Measurements from ENCODE around the gene BABAM2. TPM values are rescaled to one million over a fixed set of nuclear protein-coding genes. Genes with fewer than 3 reads are reported as not detected.
"Not testable (repeated sequence)": the region's sequence is repeated elsewhere in the genome, so short reads cannot be mapped to it uniquely, and the experiment has no call there.

Gene BABAM2
- total RNA-seq, 4 donors from 2014 or later, result 33.2 to 70.3 (median 38.6) TPM

DNA sequence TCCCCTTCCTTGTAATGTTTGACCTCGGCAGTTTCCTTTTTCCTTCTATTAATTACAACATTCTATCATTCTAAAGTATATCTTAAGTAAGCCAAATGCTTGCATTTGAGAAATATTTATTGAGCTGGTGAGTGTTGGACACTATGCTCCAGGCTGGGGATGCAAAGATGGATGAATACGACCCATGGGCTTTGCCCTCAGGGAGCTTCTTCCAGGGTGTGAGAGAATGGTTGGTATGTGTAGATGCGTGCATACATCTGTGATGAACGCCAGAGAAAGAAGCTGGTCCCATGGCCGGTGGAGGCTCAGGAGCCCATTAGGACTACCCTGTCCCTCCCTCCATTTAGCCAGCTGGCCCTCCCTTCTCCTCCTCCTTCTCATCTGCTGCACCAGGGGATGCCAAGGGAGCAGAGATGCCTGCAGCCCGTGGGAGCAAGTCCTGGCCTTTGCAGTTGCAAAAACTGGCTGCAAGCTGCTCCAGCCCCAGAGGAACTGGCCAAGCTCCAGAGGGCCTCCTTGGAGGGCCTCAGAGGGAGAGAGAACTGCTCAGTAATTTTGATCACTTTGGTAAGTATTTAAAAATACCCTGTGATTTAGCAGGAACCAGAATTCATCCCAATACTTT lies 436.5 kb downstream of the BABAM2 start:
- Histone ChIP-seq H3K9me3 (no peaks in the 10 kb centered on the region), H3K27me3 (no peaks in the 10 kb centered on the region), H3K4me3 (replicated peaks in 1 of 3) (no peak overlapping the region), H3K27ac (no peak overlapping the region), H3K4me1 (peaks cover 0 to 3% of the 10 kb centered on the region in 2 donors), H3K36me3 (no peaks in the 10 kb centered on the region)
- 80 to 93% methylated on average over 6 of the region's 6 CpGs for WGBS, 2 donors
- TF ChIP-seq POLR2A (IDR thresholded peaks at IDR 0.05), result no peak
- TF ChIP-seq, protein P1, sequence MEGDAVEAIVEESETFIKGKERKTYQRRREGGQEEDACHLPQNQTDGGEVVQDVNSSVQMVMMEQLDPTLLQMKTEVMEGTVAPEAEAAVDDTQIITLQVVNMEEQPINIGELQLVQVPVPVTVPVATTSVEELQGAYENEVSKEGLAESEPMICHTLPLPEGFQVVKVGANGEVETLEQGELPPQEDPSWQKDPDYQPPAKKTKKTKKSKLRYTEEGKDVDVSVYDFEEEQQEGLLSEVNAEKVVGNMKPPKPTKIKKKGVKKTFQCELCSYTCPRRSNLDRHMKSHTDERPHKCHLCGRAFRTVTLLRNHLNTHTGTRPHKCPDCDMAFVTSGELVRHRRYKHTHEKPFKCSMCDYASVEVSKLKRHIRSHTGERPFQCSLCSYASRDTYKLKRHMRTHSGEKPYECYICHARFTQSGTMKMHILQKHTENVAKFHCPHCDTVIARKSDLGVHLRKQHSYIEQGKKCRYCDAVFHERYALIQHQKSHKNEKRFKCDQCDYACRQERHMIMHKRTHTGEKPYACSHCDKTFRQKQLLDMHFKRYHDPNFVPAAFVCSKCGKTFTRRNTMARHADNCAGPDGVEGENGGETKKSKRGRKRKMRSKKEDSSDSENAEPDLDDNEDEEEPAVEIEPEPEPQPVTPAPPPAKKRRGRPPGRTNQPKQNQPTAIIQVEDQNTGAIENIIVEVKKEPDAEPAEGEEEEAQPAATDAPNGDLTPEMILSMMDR (IDR thresholded peaks at IDR 0.05), result no peak
- DNase-seq, result no peak
- intact Hi-C loops (cut with DNase I), result no loop called here

DNA sequence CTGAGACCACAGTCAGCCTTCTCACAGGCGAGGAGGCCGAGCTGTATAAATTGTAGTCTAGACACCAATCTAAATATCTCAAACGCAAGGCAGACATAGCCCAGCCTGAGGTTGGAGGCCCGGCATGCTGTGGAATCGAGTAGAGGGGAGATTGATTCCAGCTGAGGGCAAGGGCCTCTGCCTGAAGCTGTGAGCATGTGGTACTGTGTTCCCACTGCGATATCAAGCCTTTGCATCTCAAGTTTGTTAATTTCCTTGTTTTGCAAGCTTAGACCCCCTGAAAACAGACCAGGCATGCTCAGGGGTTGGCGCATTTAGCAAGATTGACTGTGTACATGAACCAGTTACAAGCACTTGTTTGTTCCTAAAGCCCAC lies 437.0 kb downstream of the BABAM2 start:
- intact Hi-C loops (cut with DNase I), result no loop called here
- Histone ChIP-seq H3K4me1 (no peaks in the 10 kb centered on the region), H3K27me3 (no peaks in the 10 kb centered on the region), H3K4me3 (replicated peaks in 1 of 3) (no peak overlapping the region), H3K36me3 (no peaks in the 10 kb centered on the region), H3K27ac (no peak overlapping the region), H3K9me3 (no peaks in the 10 kb centered on the region)
- TF ChIP-seq, protein P1 (IDR thresholded peaks at IDR 0.05), result no peak
- TF ChIP-seq POLR2A (IDR thresholded peaks at IDR 0.05), result no peak
- 87 to 93% methylated on average over 7 of the region's 7 CpGs for WGBS, 2 donors
- no peak for DNase-seq

DNA sequence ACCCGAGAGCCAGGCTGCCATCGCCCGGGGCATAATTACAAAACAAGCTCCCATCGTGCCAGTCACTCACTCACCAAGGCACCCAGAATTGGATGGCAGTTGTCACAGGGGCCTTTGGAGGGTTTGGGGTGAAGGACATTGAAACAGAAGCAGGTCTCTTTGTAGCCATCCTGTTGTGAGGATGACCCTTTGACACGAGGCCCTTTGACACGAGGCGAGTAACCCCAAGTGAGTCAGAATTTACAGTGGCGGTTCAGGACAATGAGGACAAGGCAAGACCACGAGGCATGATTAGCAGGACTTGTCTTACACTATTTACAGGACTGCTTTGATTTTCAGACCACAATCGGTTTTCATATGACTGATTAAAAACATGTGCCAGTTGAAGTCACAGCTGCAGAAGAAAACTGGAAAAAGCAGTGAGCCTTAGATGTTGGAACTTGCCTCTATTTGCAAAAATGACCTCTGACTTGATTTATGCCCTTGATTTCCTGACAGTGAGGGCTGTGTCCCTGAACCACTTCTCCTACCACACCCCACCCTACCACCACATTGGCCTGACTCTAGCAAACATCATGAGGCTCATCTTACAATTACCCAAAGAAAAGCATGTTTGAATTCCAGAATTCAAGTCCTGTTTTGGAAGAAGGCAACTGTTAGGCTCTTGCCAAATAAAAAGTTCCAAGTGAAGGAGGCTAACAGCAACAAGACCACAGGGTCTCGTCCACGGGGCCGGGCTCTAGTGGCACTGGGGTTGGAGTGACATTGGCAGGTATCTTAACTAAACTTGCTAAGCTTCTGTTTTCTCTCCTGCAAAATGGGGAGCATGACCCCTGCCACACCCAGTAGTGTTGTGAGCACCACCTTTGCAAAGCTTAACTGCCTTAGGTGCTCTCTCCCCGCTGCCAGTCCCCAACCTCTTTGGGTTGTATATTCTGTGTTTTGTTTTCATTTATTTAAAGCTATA lies 437.7 kb downstream of the BABAM2 start:
- no peak for TF ChIP-seq POLR2A (IDR thresholded peaks at IDR 0.05)
- TF ChIP-seq, protein P1 (IDR thresholded peaks at IDR 0.05), result no peak
- H3K4me1 ChIP-seq, result no peaks in the 10 kb centered on the region
- no peaks in the 10 kb centered on the region for H3K27me3 ChIP-seq
- H3K4me3 ChIP-seq (replicated peaks in 1 of 3), result no peak overlapping the region
- 77 to 88% methylated on average over 10 to 14 of the region's 14 CpGs for WGBS, 2 donors
- H3K36me3 ChIP-seq, result no peaks in the 10 kb centered on the region
- no peaks in the 10 kb centered on the region for H3K9me3 ChIP-seq
- no peak for DNase-seq
- intact Hi-C loops (cut with DNase I), result no loop called here
- no peak overlapping the region for H3K27ac ChIP-seq

DNA sequence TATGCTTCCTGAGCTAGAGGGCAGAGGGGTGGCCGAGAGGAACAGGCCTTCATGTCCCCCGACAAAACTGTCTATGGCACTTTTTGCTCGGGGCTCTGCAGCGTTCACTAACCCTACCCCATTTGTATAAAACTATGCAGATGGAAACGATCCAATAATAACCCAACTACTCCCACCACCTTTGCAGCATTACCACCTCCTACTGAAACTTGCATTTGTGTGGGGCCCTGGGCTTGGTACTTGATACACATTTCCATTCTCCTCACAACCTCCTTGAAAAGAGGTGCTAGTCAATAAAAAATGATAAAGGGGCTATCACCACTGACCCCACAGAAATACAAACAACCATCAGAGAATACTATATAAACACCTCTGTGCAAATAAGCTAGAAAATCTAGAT lies 438.7 kb downstream of the BABAM2 start:
- no peak overlapping the region for H3K27ac ChIP-seq
- intact Hi-C loops (cut with DNase I), result no loop called here

DNA sequence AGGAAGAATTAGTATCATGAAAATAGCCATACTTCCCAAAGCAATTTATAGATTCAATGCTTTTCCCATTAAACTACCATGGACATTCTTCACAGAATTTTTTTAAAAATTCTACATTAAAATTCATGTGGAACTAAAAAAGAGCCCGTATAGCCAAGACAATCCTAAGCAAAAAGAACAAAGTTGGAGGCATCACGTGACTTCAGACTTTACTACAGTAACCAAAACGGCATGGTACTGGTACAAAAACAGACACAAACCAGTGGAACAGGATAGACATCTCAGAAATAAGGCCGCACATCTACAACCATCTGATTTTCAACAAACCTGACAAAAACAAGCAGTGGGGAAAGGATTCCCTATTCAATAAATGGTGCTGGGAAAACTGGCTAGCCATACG lies 440.2 kb downstream of the BABAM2 start:
- DNase-seq; intact Hi-C loops (cut with DNase I); H3K4me1 ChIP-seq; H3K4me3 ChIP-seq (replicated peaks in 1 of 3); H3K36me3 ChIP-seq; H3K9me3 ChIP-seq; H3K27me3 ChIP-seq; H3K27ac ChIP-seq: not testable (repeated sequence)
- WGBS, 2 donors, result 76% methylated on average over 5 of the region's 5 CpGs

More for the DNA sequence above, 438.7 kb downstream of the BABAM2 start:
- Histone ChIP-seq H3K27me3 (no peaks in the 10 kb centered on the region), H3K9me3 (no peaks in the 10 kb centered on the region), H3K36me3 (no peaks in the 10 kb centered on the region), H3K4me3 (replicated peaks in 1 of 3) (no peak overlapping the region), H3K4me1 (no peaks in the 10 kb centered on the region)
- 96% methylated on average over 5 of the region's 5 CpGs for WGBS, 2 donors
- no peak for DNase-seq
- TF ChIP-seq, protein P1 (IDR thresholded peaks at IDR 0.05), result no peak
- TF ChIP-seq POLR2A (IDR thresholded peaks at IDR 0.05), result no peak

DNA sequence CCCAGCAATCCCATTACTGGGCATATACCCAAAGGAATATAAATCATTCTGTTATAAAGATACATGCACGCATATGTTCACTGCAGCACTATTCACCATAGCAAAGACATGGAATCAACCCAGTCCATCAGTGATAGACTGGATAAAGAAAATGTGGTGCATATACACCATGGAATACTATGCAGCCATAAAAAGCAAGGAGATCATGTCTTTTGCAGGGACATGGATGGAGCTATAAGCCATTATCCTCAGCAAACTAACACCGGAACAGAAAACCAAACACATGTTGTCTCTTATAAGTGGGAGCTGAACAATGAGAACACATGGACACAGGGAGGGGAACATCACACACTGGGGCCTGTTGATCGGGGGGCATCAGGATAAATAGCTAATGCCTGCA lies 441.3 kb downstream of the BABAM2 start:
- H3K27me3 ChIP-seq; H3K4me1 ChIP-seq; H3K36me3 ChIP-seq; DNase-seq; intact Hi-C loops (cut with DNase I); H3K4me3 ChIP-seq (replicated peaks in 1 of 3); H3K27ac ChIP-seq; H3K9me3 ChIP-seq: not testable (repeated sequence)
- WGBS, 2 donors, result 96 to 99% methylated on average over 3 of the region's 3 CpGs

Data from thyroid gland (tissue), 4 donors.